HCT116 (cell line): ENCODE measurements around the gene AQP10.

Source experiments
- CTCF ChIP-seq, 3 experiments: fragments of 200-600 bp in 1 of 3; sonication (generic) in 1 of 3; IDR thresholded peaks in 2 of 3; conservative IDR thresholded peaks in 1 of 3; 2 replicates each; pipeline ENCODE4 v1.5.1; 2012 to 2017; ENCODE audit warnings: low read depth in 2 of 3, low read length in 2 of 3, antibody characterized with exemption in 1 of 3, borderline replicate concordance in 1 of 3, control low read depth in 1 of 3, mild to moderate bottlenecking in 1 of 3, mixed read lengths in 1 of 3, mixed run types in 1 of 3, moderate library complexity in 1 of 3; ENCODE audit not compliant: insufficient read depth in 1 of 3
- ELF1 ChIP-seq: IDR thresholded peaks from 2 replicates; pipeline ENCODE4 v1.6.1; 2012; ENCODE audit warnings: low read depth, borderline replicate concordance
- EZH2 ChIP-seq: fragments of 200-600 bp; sonication (generic); IDR thresholded peaks from 2 replicates; pipeline ENCODE4 v1.6.1; 2017; ENCODE audit warnings: antibody characterized with exemption, mixed run types
- POLR2A ChIP-seq: IDR thresholded peaks from 2 replicates; pipeline ENCODE4 v1.7.0; 2011; ENCODE audit warnings: borderline replicate concordance; ENCODE audit not compliant: insufficient read depth, insufficient read length; ENCODE audit errors: extremely low read depth
- SIN3A ChIP-seq: IDR thresholded peaks from 2 replicates; pipeline ENCODE4 v1.6.1; 2012; ENCODE audit warnings: low read depth
- TCF7L2 ChIP-seq: IDR thresholded peaks from 2 replicates; pipeline ENCODE4 v1.7.0; 2011; ENCODE audit warnings: borderline replicate concordance, inconsistent platforms; ENCODE audit not compliant: insufficient read depth, insufficient read length; ENCODE audit errors: extremely low read depth
- YY1 ChIP-seq: IDR thresholded peaks from 2 replicates; pipeline ENCODE4 v1.6.1; 2011; ENCODE audit warnings: low read length, low read depth, moderate library complexity, mild to moderate bottlenecking; ENCODE audit not compliant: insufficient replicate concordance; ENCODE audit errors: extremely low read depth

GRCh38 chr1:154306151-154306550, 14.7 kb upstream of the AQP10 start:
- TF ChIP-seq POLR2A (no peak), TCF7L2 (no peak), CTCF (IDR thresholded peaks at IDR 0.05 in 2 of 3, conservative IDR thresholded peaks at IDR 0.05 in 1 of 3; ENCODE audit: borderline replicate concordance in 1 of 3, insufficient read depth in 1 of 3, low read depth in 2 of 3, low read length in 2 of 3) (no peak), YY1 (no peak), ELF1 (no peak), SIN3A (no peak), EZH2 (no peak)
